Astrocyte of the hippocampus (primary cell): ENCODE results near the gene ATP5IF1.

Source experiments
- DNase-seq: peaks from one replicate; pipeline ENCODE4 v3.0.0; 2011; ENCODE audit warnings: low read depth, low spot score

Gene ATP5IF1

DNA sequence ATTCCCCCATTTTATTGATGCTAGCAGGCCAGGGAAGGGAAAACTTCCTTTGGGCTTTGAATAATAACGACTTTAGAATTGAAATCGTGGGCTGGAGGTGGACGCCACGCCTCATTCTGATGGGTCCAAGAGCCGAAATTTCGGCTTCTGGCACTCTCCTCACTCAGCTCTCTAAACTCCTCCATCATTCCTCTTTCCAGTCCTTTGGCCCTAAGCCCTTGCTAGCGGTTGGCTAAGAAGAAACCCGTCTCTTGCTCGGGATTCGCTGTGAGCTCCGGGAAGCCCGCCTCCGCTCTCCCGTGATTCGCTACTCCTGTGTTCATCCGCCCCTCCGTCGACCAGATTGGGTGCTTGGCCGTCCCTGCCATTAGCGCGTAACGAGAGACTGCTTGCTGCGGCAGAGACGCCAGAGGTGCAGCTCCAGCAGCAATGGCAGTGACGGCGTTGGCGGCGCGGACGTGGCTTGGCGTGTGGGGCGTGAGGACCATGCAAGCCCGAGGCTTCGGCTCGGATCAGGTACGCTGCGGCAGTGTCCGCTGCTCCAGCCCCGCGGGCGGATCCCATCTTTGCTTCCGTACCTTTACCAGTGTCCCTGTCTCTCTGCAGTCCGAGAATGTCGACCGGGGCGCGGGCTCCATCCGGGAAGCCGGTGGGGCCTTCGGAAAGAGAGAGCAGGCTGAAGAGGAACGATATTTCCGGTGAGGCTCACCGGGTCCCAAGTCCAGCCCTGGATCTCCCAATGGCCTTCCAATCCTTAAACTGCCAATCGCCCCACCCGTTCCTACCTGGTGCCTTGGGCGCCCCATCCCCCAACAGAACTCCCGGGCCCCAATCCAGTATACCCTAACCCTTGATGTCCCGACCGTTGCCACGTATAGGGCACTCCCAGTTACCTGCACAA is at the start of gene ATP5IF1:
ATP5IF1 (plus strand) TSS at position 370 of the 901 bp plus-strand sequence; CDS start at position 430, 60 bp downstream.
- DNase-seq: peak; percentile 99

DNA sequence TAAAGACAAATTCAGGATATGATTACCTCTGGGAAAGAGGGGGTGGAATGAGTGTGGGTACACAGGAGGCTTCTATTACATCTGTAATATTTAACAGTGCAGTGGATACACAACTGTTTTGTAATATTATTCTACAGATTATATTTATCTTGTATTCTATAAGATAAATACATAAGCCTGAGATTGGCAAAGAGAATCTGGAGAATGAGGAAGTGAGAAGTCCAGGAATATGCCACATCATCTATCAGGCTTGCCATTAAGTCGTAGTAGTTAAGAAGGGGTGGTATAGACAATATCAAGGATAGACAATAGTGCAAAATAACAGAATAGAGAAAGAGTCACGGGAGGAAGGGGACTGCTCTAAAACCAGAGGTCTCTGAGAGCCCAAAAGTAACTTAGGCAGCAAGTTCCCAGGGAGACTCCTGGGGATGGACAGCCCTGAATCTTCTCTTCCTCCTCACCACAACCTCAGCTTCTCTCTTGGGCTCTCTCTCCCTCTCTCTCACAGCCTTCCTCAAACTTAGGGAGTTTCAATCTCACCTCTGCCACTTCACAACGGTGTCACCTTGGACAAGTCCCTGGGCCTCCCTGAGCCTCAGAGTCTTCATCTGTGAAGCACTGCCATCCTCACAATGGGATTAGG is 45.5 kb upstream of the ATP5IF1 start:
- DNase-seq: no peak

DNA sequence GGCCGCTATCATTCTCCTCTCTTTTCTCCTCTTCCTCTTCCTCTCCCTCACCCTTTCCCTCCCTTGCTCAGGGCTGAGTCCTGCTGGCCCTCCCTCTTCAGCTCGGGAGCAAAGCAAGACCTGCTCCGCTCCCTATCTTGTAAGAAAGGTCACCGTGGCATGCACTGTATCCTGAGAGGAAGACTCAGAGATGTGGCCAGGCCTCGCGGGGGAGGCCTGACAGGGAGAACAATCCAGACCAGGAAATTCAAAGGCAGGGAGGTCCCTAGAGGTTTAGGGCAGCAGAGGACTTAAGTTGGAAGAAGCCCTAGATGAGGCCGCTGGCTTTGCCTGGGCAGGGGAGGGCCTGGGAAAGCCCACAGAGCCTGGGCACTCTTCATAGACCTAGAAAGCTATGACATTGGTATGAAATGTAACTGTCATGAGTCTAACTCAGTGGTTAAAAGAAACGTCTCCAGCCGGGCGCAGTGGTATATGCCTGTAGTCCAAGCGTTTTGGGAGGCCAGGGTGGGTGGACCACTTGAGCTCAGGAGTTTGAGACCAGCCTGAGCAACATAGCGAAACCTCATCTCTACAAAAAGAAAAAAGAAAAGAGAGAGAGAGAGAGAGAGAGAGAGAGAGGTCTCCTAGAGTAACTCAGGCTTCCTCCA is 44.8 kb upstream of the ATP5IF1 start:
- DNase-seq: no peak

DNA sequence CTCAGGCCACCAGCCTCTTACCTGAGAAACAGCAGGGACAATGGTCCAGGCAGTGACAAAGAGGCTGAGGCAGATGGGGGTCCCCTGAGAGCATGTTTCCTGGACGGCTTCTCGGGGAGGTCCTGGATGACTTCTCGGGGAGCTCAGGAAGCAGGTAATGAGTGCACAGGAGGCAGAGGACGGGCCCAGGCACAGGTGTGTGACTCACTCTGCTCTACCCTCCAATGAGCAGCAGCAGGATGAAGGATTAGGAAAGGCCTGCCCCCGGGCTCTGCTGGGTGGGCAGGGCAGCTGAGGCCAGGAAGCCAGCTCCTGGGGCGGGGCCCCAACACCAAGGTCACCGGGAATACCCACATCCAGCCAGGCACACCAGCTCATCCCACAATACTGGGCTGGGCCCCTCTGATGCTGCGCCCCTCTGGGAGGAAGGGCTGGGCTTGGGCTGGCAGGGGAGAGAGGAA is 42.2 kb upstream of the ATP5IF1 start:
- DNase-seq: no peak

DNA sequence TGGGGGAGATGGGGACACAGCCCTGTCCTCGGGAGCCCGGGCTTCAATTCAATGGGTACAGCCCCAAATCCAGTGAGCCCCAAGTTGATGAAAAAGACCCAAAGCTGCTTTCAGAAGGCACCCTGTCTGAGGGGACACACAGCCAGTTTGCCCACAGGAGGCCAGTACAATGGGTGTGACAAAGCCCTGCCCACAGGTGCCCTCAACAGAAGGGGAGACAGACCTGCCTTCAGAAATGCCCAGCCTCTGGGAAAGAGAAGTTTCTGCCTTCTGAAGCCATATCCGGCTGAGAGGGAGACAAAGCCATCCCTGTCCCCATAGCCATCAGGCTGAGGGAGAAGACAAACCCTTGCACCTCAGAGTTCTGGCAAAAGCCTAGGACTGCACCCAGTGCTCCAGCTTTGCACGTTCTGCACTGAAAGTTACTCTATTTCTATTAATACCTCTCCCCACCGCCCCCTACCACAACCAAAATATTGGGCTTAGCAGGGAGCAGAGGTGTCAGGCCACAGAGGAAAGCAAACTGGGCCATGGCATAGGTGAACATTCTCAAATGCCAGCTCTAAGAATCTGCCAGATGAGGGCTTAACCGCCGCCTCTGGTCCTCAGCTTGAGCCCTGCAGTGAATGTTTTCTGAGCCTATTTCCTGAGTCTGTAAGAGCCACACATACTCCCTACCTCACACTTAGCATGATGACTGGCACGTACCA is 41.4 kb upstream of the ATP5IF1 start:
- no peak for DNase-seq

DNA sequence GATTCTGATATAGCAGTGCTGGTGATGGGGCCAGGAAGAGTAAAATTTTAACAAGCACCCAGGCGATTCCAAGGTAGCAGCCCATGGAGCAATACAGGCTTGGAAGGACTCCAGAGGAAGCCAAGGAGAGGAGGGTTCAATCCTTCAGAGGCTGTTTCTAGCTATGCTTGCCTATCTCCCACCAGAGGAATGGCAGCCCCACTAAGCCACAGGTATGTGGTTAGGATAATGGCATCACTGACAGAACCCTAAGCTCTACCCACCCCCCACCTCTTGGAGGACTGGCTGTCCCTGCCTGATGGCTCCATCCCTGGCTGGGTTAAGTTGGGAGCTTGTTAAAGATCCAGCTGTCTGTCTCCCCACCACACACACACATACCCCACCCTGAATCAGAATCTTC is 40.1 kb upstream of the ATP5IF1 start:
- peak; percentile 39 for DNase-seq

DNA sequence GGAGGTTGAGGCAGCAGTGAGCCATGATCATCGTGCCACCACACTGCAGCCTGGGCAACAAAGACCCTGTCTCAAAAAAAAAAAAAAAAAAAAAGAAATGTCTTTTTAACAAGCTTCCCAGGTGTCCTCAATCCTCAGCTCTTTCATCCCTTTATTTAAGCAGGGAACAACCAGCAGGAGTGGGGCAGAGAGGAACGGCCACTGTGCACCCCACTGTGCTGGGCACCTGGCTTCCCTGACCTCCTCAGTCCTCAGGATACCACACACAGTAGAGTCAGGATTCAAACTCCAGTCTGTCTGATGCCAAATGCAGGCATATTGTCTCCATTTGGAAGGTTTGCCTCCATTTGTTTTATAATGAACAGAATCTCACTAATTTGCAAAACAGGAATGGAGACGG is 39.6 kb upstream of the ATP5IF1 start:
- no peak for DNase-seq

DNA sequence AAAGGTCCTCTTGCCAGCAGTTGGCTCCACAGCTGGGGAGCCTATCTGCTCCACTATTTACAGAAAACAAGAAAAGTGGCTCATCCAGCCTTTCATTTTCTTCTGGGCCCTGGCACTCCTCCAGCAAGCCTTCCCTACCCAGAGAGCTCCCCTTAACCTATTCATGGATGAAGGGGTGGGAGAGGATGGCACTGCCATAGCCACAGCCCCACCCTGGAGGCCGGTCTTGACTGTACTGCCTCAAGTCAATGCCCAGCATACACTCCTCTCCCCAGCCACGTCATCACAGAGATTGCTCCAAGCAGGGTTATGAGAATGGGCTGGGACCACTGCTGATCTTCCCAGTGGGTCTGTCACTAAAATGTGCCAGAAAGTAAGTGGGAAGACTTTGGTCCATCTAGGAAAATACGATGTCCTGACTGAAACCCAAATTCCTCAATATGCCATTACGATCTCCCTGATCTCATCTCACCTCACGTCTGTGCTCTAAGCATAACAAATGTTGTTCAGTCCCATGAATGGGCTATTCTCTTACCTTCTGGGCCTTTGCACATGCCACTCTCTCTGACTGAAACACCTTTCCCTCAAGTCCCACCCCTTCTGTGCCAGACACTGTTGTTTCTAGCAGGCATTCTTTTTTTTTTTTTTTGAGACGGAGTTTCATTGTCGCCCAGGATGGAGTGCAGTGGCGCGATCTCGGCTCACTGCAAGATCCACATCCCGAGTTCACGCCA is 38.1 kb upstream of the ATP5IF1 start:
- no peak for DNase-seq

DNA sequence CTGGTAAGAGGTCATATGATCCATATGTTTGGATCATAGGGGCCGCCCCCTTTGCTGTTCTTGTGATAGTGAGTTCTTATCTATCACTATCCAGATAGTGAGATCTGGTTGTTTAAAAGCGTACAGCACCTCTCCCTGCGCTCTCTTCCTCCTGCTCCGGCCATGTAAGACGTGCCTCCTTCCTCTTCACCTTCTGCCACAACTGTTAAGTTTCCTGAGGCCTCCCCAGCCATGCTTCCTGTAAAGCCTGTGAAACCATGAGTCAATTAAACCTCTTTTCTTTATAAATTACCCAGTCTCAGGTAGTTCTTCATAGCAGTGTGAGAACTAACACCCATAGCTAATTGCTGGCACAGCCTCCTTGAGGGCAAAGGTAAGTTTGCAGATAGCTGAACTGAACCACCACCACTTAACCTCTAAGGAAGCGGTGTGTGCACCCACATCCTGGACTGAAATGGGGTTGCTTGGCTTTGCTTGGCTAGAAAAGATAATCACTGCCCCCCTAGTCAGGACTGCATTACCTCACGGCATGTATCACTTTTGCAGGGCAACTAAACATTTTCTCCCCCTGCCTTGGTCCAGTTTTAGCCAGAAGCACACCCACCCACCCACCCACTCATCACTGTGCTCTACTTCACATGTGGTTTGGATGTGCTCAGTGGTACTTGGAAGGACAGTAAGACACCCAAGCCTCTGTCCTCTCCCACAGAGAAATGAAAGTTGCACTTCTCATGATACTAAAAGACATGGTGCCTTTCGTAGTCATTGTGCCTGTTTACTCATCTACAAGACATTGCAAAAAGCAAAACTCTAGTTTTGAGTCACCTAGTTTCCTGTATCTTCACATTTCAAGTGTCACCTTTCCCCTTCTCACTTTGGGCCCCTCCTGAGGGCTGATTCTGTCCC is 36.3 kb upstream of the ATP5IF1 start:
- no peak for DNase-seq

DNA sequence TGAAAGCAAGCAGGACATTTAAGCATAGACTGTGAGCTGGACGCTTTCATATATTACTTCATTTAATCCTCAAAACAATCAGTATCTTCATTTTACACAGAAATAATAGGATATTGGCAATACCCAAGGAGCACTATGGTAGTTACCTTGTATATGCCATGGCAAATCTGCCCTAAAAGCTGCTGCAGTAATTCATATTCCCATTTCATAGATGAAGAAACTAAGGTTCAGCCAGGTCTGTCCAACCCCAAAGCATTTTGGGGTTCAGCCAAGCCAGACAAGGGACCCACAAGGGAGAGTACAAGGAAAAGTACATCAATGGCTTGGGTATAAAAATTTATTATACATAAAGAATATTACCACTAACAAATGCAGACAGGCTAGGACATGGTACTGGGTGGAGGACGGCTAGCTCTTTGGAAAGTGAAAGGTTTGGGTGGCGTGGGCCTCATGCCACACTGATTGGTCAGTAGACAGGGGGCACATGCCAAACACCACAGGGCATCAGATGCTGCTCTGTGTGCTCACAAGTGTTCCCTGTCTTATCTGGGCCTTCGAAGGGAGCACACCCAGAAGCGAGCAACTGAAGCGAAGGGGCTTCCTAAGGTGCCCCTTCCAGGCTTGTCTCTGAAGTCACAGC is 35.6 kb upstream of the ATP5IF1 start:
- no peak for DNase-seq

DNA sequence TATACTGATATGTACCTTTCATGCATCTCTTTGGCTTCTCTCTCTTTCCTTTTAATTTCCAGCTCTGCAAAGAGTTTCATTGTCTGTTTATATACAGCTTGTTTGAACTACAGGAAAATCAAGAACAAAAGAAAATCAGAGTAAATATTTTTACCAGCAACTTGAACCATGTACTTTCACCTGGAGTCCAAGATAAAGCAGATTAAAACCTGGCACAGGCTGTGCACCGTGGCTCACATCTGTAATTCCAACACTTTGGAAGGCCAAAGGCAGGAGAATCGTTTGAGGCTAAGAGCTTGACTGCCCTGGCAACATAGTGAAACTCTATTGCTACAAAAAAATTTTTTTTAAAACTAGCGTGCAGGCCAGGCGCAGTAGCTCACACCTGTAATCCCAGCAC is 30.7 kb upstream of the ATP5IF1 start:
- no peak for DNase-seq

DNA sequence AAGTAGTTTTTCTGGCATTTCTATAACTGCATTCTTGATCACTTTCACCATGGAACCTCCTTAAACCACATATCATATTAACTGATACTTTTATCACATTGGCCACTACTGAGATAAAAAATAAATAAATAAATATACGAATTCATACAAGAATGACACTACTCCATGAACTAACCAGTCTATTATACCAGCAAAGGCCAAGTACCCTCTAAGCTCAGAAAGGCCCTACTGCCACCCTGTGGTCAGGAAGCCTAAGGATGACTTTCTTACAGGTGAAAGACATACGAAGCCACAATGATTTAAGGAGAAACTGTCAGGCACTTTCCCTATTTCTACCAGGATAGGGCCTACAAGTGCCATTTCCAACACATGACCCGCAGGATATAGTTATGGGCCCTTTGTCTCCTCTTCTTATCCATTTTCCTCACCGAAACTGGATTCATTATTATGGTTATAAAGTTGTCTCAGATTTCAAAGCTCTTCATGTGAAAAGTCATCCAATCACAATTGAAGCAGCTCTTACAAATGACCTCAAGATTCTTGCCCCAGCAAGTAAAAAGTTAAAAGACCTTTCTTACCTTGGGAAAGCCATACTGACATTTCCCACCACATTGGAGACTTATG is 27.0 kb upstream of the ATP5IF1 start:
- DNase-seq: peak; percentile 78

DNA sequence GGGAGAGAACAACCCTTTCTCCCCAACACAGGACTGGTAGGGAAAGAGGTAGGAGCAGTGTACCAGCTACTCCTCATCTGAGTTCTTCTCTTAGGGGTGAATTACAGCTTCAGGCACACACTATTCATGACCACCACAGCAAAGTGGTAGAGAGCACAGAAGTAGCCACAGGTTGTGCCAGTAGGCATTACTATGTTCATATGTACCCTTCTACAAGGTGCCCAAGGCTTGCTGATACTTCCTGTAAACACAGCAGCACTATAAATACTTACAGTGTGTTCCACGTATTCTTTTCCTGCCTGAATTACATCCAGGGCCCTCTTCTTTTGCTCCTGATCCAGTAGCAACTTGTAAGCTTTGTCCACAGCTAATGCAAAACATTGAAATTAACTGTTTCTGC is 26.2 kb upstream of the ATP5IF1 start:
- DNase-seq: no peak

DNA sequence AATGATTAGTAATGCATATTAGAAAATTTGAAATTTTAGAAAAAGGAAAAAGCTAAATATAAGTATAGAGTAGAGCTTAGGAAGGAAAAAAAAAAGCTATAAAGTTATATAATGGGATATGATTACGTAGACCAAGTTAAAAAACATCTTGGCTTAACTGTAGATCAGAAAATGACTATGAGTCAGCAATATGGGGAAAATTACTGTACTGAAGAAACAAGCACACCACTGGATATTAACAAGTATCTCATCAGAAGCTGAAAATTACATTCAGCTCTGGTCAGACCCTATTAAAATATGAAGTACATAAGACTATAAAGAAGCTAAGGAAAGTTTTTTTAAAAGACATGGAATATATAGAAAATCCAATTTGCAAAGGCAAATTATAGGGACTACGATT is 22.6 kb upstream of the ATP5IF1 start:
- DNase-seq: no peak

DNA sequence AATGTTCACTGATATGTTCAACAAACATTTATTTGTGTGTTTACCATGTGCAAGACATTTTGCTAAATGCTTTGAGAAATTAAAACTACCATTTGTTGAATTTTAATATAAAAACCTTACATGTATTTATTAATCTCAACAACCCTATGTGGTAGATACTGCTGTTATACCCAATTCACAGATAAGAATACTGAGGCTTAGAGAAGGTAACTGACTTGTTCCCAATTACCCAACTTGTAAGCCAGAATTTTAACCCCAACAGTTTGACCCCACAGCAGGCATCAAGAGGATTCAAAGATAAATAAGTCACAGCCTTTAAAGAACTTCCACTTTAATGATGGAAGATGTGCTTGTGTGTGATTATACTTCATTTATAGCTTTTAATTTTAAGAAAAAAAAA is 6.8 kb upstream of the ATP5IF1 start:
- no peak for DNase-seq

DNA sequence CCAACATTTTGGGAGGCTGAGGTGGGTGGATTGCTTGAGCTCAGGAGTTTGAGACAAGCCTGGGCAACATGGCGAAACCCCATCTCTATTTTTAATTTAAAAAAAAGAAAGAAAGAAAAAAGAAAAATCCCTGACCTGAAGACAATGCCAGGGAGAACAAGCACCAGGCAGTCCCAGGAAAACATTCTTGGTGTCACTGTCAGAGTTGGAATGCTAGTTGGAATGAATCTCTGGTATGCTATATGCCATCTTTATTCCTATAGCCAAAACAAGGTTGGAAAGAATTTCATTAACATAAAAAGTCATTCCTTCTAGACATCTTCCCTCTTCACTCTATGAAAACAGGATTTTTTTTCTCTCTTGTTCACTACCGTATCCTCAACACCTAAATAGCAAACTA is 5.9 kb upstream of the ATP5IF1 start:
- no peak for DNase-seq

DNA sequence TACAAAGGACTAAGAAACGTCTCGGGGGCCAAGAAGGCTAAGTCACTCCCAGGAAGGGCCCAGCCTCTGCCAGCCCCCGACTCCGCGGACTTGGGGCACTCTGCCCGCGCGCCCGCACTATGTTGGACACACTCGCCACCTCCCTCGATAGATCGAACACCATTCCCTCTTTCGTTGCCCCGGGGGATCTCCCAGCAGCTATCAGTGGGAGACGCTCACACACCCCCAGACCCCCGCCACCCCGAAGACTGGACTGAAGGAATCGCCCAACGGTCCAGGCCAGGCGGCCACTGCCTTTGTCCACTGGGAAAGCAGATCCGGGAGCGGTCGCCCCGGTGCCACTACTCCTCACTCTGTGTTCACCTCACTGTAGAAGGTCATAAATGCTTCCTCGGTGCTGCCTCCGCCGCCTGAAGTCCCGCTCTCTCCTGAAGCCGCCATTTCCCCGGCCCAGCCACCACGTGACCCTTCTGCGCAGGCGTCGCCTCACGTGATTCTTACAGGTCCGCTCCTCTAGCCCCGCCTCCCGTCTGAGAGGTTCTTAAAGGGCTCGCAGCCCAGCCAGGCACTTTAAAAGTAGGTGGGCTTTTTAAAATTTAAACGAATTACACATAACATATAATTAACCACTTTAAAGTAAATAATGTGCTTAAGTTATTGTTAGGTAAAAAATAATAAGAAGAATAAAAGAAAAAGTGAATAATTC is 3.2 kb upstream of the ATP5IF1 start, which contains the start of gene DNAJC8:
DNAJC8 (minus strand) TSS at position 472 of the 706 bp plus-strand sequence; CDS start at position 441, 31 bp downstream.
- peak; percentile 96 for DNase-seq

DNA sequence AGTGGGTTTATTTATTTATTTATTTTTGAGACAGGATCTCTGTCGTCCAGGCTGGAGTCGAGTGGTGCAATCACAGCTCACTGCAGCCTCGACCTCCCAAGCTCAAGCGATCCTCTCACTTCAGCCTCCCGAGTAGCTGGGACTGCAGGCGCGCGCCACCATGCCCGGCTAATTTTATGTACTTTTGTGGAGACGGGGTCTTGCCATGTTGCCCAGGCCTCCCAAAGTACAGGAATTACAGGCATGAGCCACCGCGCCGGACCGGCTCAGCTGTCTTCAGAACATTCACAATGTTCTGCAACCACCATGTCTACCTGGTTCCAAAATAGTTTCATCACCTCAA is 2.7 kb upstream of the ATP5IF1 start:
- DNase-seq: no peak
